Activated CD4-positive, CD25-positive, alpha-beta regulatory T cell treated with anti-CD3 and anti-CD28 coated beads, Interleukin-2, amount 50 U/mL, for 24 hours (primary cell): ENCODE data around the gene RIC3.

ENCODE experiments used
- ATAC-seq, 2 donors: fragments of 150-1000 bp; cut with Tn5 transposase; one replicate each; pipeline ENCODE4 v1.10.0; 2021; ENCODE audit warnings: mild to moderate bottlenecking in 1 of 2, moderate library complexity in 1 of 2

The RIC3 gene

GRCh38 chr11:8066036-8066910 is 102.6 kb downstream of the RIC3 start:
- no peak for ATAC-seq

GRCh38 chr11:8065031-8065430 is 103.8 kb downstream of the RIC3 start:
- ATAC-seq, result no peak

- ATAC-seq, result no peak
These were observed 105.5 kb downstream of the RIC3 start for GRCh38 chr11:8063324-8063723.

- ATAC-seq, result no peak
These were observed 106.0 kb downstream of the RIC3 start for GRCh38 chr11:8062781-8063257.

GRCh38 chr11:8061555-8062428 is 107.0 kb downstream of the RIC3 start:
- ATAC-seq, result no peak

GRCh38 chr11:8060801-8061554 is 107.8 kb downstream of the RIC3 start:
- no peak for ATAC-seq

- no peak for ATAC-seq
These were observed 108.6 kb downstream of the RIC3 start for GRCh38 chr11:8060146-8060719.

- no peak for ATAC-seq
These were observed 109.2 kb downstream of the RIC3 start for GRCh38 chr11:8059571-8060011.

GRCh38 chr11:8059030-8059429 is 109.8 kb downstream of the RIC3 start:
- ATAC-seq, result no peak

- no peak for ATAC-seq
These were observed 110.6 kb downstream of the RIC3 start for GRCh38 chr11:8058216-8058615.

GRCh38 chr11:8056810-8057463 is 111.9 kb downstream of the RIC3 start:
- no peak for ATAC-seq
